Nephron progenitor cell (in vitro differentiated cells): ENCODE data around the gene EIPR1.

Source experiments
- DNase-seq: peaks from one replicate; pipeline ENCODE4 v3.0.0; 2021
- H3K27ac Mint-ChIP-seq: 2 replicates; pipeline ENCODE4 v1.8.0; 2021; ENCODE audit warnings: mild to moderate bottlenecking, moderate library complexity, mixed read lengths
- H3K27me3 Mint-ChIP-seq: 2 replicates; pipeline ENCODE4 v1.8.0; 2021; ENCODE audit warnings: mild to moderate bottlenecking, low read depth, mixed read lengths; ENCODE audit not compliant: poor library complexity
- H3K36me3 Mint-ChIP-seq: 2 replicates; pipeline ENCODE4 v1.8.0; 2021; ENCODE audit warnings: low read depth, mixed read lengths
- H3K4me1 Mint-ChIP-seq: 2 replicates; pipeline ENCODE4 v1.8.0; 2021; ENCODE audit warnings: mixed read lengths
- H3K4me3 Mint-ChIP-seq: 2 replicates; pipeline ENCODE4 v1.8.0; 2021; ENCODE audit warnings: mild to moderate bottlenecking, moderate library complexity, mixed read lengths
- H3K9me3 Mint-ChIP-seq: 2 replicates; pipeline ENCODE4 v1.8.0; 2021; ENCODE audit warnings: mild to moderate bottlenecking, moderate library complexity, mixed read lengths
- CTCF ChIP-seq: fragments of 200-600 bp; sonication (generic); IDR thresholded peaks from 2 replicates; pipeline ENCODE4 v1.5.0; 2021; ENCODE audit warnings: antibody characterized with exemption

Gene EIPR1

GRCh38 chr2:3248754-3249475, 128.7 kb downstream of the EIPR1 start:
- peaks cover 2% of the 10 kb centered on the region for H3K27me3 Mint-ChIP-seq

GRCh38 chr2:3246928-3247714, 130.5 kb downstream of the EIPR1 start:
- DNase-seq: no peak
- H3K4me1 Mint-ChIP-seq: no peaks in the 10 kb centered on the region
- no peak for TF ChIP-seq CTCF
- H3K9me3 Mint-ChIP-seq: peaks cover 27% of the 10 kb centered on the region
- peaks cover 58% of the 10 kb centered on the region for H3K36me3 Mint-ChIP-seq
- H3K27ac Mint-ChIP-seq: no peak overlapping the region
- no peak overlapping the region for H3K4me3 Mint-ChIP-seq
- H3K27me3 Mint-ChIP-seq: peaks cover 2% of the 10 kb centered on the region

More at GRCh38 chr2:3248754-3249475, 128.7 kb downstream of the EIPR1 start:
- DNase-seq: no peak
- Mint-ChIP-seq H3K4me3 (no peak overlapping the region), H3K9me3 (peaks cover 27% of the 10 kb centered on the region), H3K27ac (no peak overlapping the region), H3K4me1 (no peaks in the 10 kb centered on the region), H3K36me3 (peaks cover 57% of the 10 kb centered on the region)
- no peak for TF ChIP-seq CTCF

- peaks cover 2% of the 10 kb centered on the region for H3K27me3 Mint-ChIP-seq
- no peak overlapping the region for H3K27ac Mint-ChIP-seq
- H3K4me3 Mint-ChIP-seq: no peak overlapping the region
- no peaks in the 10 kb centered on the region for H3K4me1 Mint-ChIP-seq
- H3K36me3 Mint-ChIP-seq: peaks cover 53% of the 10 kb centered on the region
- no peak for DNase-seq
- TF ChIP-seq CTCF: no peak
- peaks cover 27% of the 10 kb centered on the region for H3K9me3 Mint-ChIP-seq
Observed at GRCh38 chr2:3246406-3246805, 131.2 kb downstream of the EIPR1 start.

GRCh38 chr2:3244486-3244885, 133.1 kb downstream of the EIPR1 start:
- peaks cover 2% of the 10 kb centered on the region for H3K27me3 Mint-ChIP-seq
- no peak for DNase-seq
- H3K36me3 Mint-ChIP-seq: peaks cover 36% of the 10 kb centered on the region
- H3K4me3 Mint-ChIP-seq: no peak overlapping the region
- TF ChIP-seq CTCF: no peak
- H3K9me3 Mint-ChIP-seq: peaks cover 18% of the 10 kb centered on the region
- H3K4me1 Mint-ChIP-seq: no peaks in the 10 kb centered on the region
- no peak overlapping the region for H3K27ac Mint-ChIP-seq

GRCh38 chr2:3243804-3244203, 133.8 kb downstream of the EIPR1 start:
- no peak for TF ChIP-seq CTCF
- H3K4me3 Mint-ChIP-seq: no peak overlapping the region
- peaks cover 2% of the 10 kb centered on the region for H3K27me3 Mint-ChIP-seq
- no peak overlapping the region for H3K27ac Mint-ChIP-seq
- H3K9me3 Mint-ChIP-seq: peaks cover 12% of the 10 kb centered on the region
- no peak for DNase-seq
- H3K4me1 Mint-ChIP-seq: no peaks in the 10 kb centered on the region
- peaks cover 29% of the 10 kb centered on the region for H3K36me3 Mint-ChIP-seq
